HepG2 (cell line): Measurements from ENCODE around the gene GDF7. TPM values are rescaled to one million over a fixed set of nuclear protein-coding genes. Genes with fewer than 3 reads are reported as not detected.

ENCODE experiments used
- ARHGAP35 ChIP-seq: sonication (generic); formaldehyde crosslinking; IDR thresholded peaks from 2 replicates; pipeline ENCODE4 v1.9.0; 2022; ENCODE audit warnings: mild to moderate bottlenecking, inconsistent platforms, moderate library complexity, missing genetic modification reagents, borderline replicate concordance
- ATM ChIP-seq: fragments of 450-650 bp; IDR thresholded peaks from 2 replicates; pipeline ENCODE4 v1.7.1; 2017; ENCODE audit warnings: mild to moderate bottlenecking, borderline replicate concordance
- CREB1 ChIP-seq, 2 experiments: fragments of 450-650 bp in 1 of 2; IDR thresholded peaks; 2 replicates each; pipeline ENCODE4 v1.6.1; 2016 to 2017; ENCODE audit warnings: control low read depth in 1 of 2, mild to moderate bottlenecking in 1 of 2, missing compliant biosample characterization in 1 of 2, missing genetic modification characterization in 1 of 2
- FOSL1 ChIP-seq: sonication (generic); formaldehyde crosslinking; IDR thresholded peaks from 2 replicates; pipeline ENCODE4 v1.9.0; 2021; ENCODE audit warnings: missing genetic modification reagents, borderline replicate concordance
- U2AF1 ChIP-seq: fragments of 200-400 bp; formaldehyde crosslinking; optimal IDR thresholded peaks from 2 replicates; pipeline ENCODE3; 2017; ENCODE audit warnings: mild to moderate bottlenecking, low read depth, low read length
- ZFP36L1 ChIP-seq: sonication (generic); formaldehyde crosslinking; IDR thresholded peaks from 2 replicates; pipeline ENCODE4 v1.8.0; 2022; ENCODE audit warnings: mild to moderate bottlenecking, missing genetic modification reagents, moderate library complexity
- ZNF18 ChIP-seq: sonication (generic); formaldehyde crosslinking; IDR thresholded peaks from 2 replicates; pipeline ENCODE4 v1.8.0; 2022; ENCODE audit warnings: mild to moderate bottlenecking, missing genetic modification reagents; ENCODE audit not compliant: insufficient replicate concordance
- ZNF354B ChIP-seq: sonication (generic); formaldehyde crosslinking; IDR thresholded peaks from 2 replicates; pipeline ENCODE4 v1.8.0; 2022; ENCODE audit warnings: mild to moderate bottlenecking, missing genetic modification reagents
- polyA plus RNA-seq, 8 experiments: library from polyadenylated mRNA; depleted of rRNA in 3 of 8; stranded (reverse) in 7 of 8; unstranded in 1 of 8; fragments of >200 nt; fragmentation: Illumina TruSeq in 4 of 8; extraction: Trizol in 4 of 8; gene quantifications; 2 replicates each; pipeline versions ENCODE4 v1.2.1 to v1.2.3, GENCODE V29; 2011 to 2016; ENCODE audit warnings: low read depth in 4 of 8, missing spikeins in 1 of 8, mixed read lengths in 1 of 8; ENCODE audit not compliant: insufficient read depth in 1 of 8
- total RNA-seq, 5 experiments: library from RNA; depleted of rRNA; stranded (reverse); fragments of >200 nt; fragmentation: Illumina TruSeq; extraction: Trizol; gene quantifications; 2 replicates each; pipeline ENCODE4 v1.2.3, GENCODE V29; 2016; ENCODE audit warnings: low read depth in 1 of 5
- TF ChIP-seq, protein P1 (sequence below): sonication (generic); formaldehyde crosslinking; IDR thresholded peaks from 2 replicates; pipeline ENCODE4 v1.4.0; 2020; ENCODE audit warnings: missing genetic modification reagents
- TF ChIP-seq, protein P2 (sequence below): sonication (generic); formaldehyde crosslinking; IDR thresholded peaks from 2 replicates; pipeline ENCODE4 v1.9.0; 2022; ENCODE audit warnings: low read depth, missing genetic modification reagents

Gene GDF7
- total and polyA plus RNA-seq, 2 of the 13 experiments (the other 11 are each of a cell fraction or from before 2014, with no cell fraction given) = 1.6 to 15.0 TPM

DNA sequence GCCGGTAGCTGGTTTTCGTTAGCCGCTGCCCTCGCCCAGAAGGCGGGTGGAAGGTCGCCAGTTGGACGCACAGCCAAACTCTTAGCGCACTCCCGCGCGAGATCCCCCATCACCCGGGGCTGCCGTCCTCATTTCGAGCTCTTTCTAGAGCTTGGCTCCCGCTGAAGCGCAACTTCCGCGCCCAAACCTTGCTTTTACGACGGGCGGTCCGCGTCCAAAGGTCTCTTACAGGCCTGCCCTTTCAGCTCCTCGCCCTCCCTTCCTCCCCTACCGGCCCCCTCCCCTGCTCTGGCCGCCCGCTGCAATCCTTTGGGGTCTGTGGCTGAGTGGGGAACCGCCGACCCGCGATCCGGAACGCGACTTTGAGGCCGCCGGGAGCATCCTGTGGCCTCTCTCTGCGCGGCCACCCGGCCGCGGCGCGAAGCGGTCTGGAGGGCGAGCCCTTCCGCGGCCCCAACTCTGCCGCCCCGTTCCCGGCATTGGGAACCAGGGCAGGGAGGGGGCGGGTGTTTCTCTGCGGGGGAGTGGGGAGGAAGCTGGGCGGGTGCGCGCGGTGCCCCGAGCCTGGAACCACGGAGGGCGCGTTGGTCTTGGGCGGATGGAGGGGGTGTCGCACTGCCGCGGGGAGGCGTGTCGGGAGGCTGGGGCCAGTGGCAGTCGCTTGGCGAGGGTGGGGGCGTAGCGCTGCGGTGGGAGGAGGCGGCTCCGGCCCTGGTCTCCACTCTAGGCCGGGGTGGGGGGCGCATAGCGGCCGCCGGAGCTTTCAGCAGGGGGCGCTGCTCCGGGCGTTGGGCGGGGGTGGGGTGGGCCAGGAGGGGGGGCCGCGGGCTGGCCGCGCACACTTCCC lies at the start of gene GDF7 (continued):
- TF ChIP-seq, protein P1, sequence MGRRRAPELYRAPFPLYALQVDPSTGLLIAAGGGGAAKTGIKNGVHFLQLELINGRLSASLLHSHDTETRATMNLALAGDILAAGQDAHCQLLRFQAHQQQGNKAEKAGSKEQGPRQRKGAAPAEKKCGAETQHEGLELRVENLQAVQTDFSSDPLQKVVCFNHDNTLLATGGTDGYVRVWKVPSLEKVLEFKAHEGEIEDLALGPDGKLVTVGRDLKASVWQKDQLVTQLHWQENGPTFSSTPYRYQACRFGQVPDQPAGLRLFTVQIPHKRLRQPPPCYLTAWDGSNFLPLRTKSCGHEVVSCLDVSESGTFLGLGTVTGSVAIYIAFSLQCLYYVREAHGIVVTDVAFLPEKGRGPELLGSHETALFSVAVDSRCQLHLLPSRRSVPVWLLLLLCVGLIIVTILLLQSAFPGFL (CRISPR knock-in tag) = no peak
- TF ChIP-seq ATM = no peak
- TF ChIP-seq CREB1 (IDR thresholded peaks at IDR 0.05) = no peak
- TF ChIP-seq CREB1 (CRISPR knock-in tag; IDR thresholded peaks at IDR 0.05) = no peak
- no peak for TF ChIP-seq ARHGAP35 (CRISPR knock-in tag)
- TF ChIP-seq ZNF18 (CRISPR knock-in tag) = peak; percentile 62
- TF ChIP-seq U2AF1 = no peak
- TF ChIP-seq ZFP36L1 (CRISPR knock-in tag) = no peak
- no peak for TF ChIP-seq FOSL1
- TF ChIP-seq, protein P2, sequence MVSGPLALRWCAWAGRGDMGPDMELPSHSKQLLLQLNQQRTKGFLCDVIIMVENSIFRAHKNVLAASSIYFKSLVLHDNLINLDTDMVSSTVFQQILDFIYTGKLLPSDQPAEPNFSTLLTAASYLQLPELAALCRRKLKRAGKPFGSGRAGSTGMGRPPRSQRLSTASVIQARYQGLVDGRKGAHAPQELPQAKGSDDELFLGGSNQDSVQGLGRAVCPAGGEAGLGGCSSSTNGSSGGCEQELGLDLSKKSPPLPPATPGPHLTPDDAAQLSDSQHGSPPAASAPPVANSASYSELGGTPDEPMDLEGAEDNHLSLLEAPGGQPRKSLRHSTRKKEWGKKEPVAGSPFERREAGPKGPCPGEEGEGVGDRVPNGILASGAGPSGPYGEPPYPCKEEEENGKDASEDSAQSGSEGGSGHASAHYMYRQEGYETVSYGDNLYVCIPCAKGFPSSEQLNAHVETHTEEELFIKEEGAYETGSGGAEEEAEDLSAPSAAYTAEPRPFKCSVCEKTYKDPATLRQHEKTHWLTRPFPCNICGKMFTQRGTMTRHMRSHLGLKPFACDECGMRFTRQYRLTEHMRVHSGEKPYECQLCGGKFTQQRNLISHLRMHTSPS = 0 out of 2 replicates have a peak, but pooled peaks have one; percentile 28
- no peak for TF ChIP-seq ZNF354B
